Heart left ventricle (tissue), 16 donors: ENCODE measurements around the gene NDP. TPM values are rescaled to one million over a fixed set of nuclear protein-coding genes. Genes with fewer than 3 reads are reported as not detected.

ENCODE experiments used
- ATAC-seq, 4 donors: fragments of 200-7000 bp; cut with Tn5 transposase; one replicate each; pipeline ENCODE4 v1.9.1; 2020 to 2022; ENCODE audit warnings: moderate library complexity in 4 of 4, mild to moderate bottlenecking in 3 of 4, moderate number of reproducible peaks in 1 of 4
- DNase-seq, 5 donors: peaks; one replicate each; pipeline ENCODE4 v3.0.0-alpha.2; 2020
- H3K27ac ChIP-seq, 12 donors: fragments of 200-600 bp; sonication (generic) in 4 of 12; one replicate each; pipeline versions ENCODE4 v1.5.0 to v1.8.0; 2016 to 2022; ENCODE audit warnings: mild to moderate bottlenecking in 2 of 12
- H3K27me3 ChIP-seq, 9 donors: fragments of 200-600 bp; sonication (generic) in 2 of 9; one replicate each; pipeline versions ENCODE4 v1.5.1 to v1.8.0; 2016 to 2022; ENCODE audit warnings: mild to moderate bottlenecking in 3 of 9
- H3K36me3 ChIP-seq, 9 donors: fragments of 200-600 bp; sonication (generic) in 2 of 9; one replicate each; pipeline versions ENCODE4 v1.5.0 to v1.8.0; 2018 to 2022; ENCODE audit warnings: mild to moderate bottlenecking in 2 of 9
- H3K4me1 ChIP-seq, 12 donors: fragments of 200-600 bp; sonication (generic) in 4 of 12; one replicate each; pipeline versions ENCODE4 v1.5.0 to v1.8.0; 2016 to 2022; ENCODE audit warnings: mild to moderate bottlenecking in 3 of 12
- H3K4me3 ChIP-seq, 12 donors: fragments of 200-600 bp; sonication (generic) in 4 of 12; one replicate each; pipeline versions ENCODE4 v1.5.0 to v1.8.0; 2017 to 2022; ENCODE audit warnings: mild to moderate bottlenecking in 9 of 12, moderate library complexity in 4 of 12
- H3K9me3 ChIP-seq, 12 donors: fragments of 200-600 bp; sonication (generic) in 4 of 12; one replicate each; pipeline versions ENCODE4 v1.5.0 to v1.8.0; 2016 to 2022; ENCODE audit warnings: mild to moderate bottlenecking in 1 of 12
- CTCF ChIP-seq, 12 donors: fragments of 200-600 bp; sonication (generic) in 4 of 12; IDR thresholded peaks; one replicate each; pipeline versions ENCODE4 v1.5.0 to v1.8.0; 2018 to 2022; ENCODE audit warnings: antibody characterized with exemption in 12 of 12, mild to moderate bottlenecking in 5 of 12
- POLR2A ChIP-seq, 2 donors: fragments of 450-650 bp; IDR thresholded peaks; one replicate each; pipeline ENCODE4 v1.6.1; 2017; ENCODE audit warnings: antibody characterized with exemption in 2 of 2, mild to moderate bottlenecking in 2 of 2, moderate library complexity in 2 of 2
- WGBS, 4 donors: extraction: QIAGEN DNeasy Blood & Tissue Kit in 2 of 4; methylation state at CpG; one replicate each; pipeline versions ENCODE4 v1.1.5 to v1.1.7; 2013 to 2018; 5-methylcytosine and 5-hydroxymethylcytosine counted together
- intact Hi-C, 10 donors: fragments of 100-400 bp; cut with DNase I; formaldehyde crosslinking; loops; one replicate each; pipeline versions ENCODE4 v1.11.1 to v1.14.2; 2022
- polyA plus RNA-seq, 2 donors: library from polyadenylated mRNA; stranded (reverse); fragments of 200-250 nt; gene quantifications; one replicate each; pipeline ENCODE4 v1.2.3, GENCODE V29; 2013
- total RNA-seq, 9 donors: library from RNA; depleted of rRNA in 2 of 9; stranded (reverse); fragments of >200 nt in 2 of 9; fragmentation: NEBNext Ultra II Directional in 3 of 9; extraction: Animal tissue kit (Norgen Biotek cat#: 25700) in 3 of 9; gene quantifications; one replicate each; pipeline versions ENCODE4 v1.1.0 to v1.2.4, GENCODE V29; 2016 to 2023
- donor health status: ischemic (EF 13 %, LVEDD 7.1; RV severe dilation, severe dysfunction).
- donor health status: healthy with polysubstance abuse.
- donor health status: DM: no; HTN: yes; CAD: no.
- donor health status: DM: no; HTN: no; CAD: no.
- donor health status: ischemic (EF 25% LVEDD 6.9; RV normal size, moderate dysfunction).
- donor health status: ischemic (EF 25% LVEDD 5.7; RV mildly dilated, moderate dysfunction).
- donor health status: healthy.
- donor health status: DM: yes; HTN: yes; CAD: no.
- donor health status: ischemic (EF 35%, LVEDD 5.7; RV mildly dilated, moderate dysfunction).
- donor health status: nonischemic (EF 11% LVEDD 7.7; RV severe dilation, severe dysfunction).
- donor health status: DM: yes; HTN: yes; CAD: no.
- donor health status: PGD.
- donor health status: ischemic (EF 29% LVEDD 5.4; RV normal size, mild dysfunction).
- donor health status: nonischemic (EF 23%, LVEDD 6.1; RV moderate dilation, normal function).

NDP gene
- total and polyA plus RNA-seq, 11 donors: 0.19 to 0.27 (median 0.20) TPM; not detected in 7

- Histone ChIP-seq H3K36me3 (no peaks in the 10 kb centered on the region), H3K27ac (no peak overlapping the region), H3K4me1 (peaks cover 0 to under 1% (median 0%) of the 10 kb centered on the region in 12 donors), H3K27me3 (peaks cover 0 to 17% (median 0%) of the 10 kb centered on the region in 9 donors), H3K4me3 (no peak overlapping the region), H3K9me3 (no peaks in the 10 kb centered on the region)
- 85 to 100% (median 95%) methylated on average over 1 of the region's 1 CpG for WGBS, 4 donors
- no peak for DNase-seq
- no peak for ATAC-seq
- intact Hi-C loops: no loop called here
- TF ChIP-seq POLR2A (IDR thresholded peaks at IDR 0.05): no peak
These were observed 25.2 kb upstream of the NDP start for GRCh38 chrX:43998374-43998773.

- ATAC-seq: no peak
- 69 to 96% (median 93%) methylated on average over 2 of the region's 2 CpGs for WGBS, 4 donors
These were observed 23.3 kb upstream of the NDP start for GRCh38 chrX:43996491-43996890.

GRCh38 chrX:43986083-43986482, 12.9 kb upstream of the NDP start:
- Histone ChIP-seq H3K27me3 (no peaks in the 10 kb centered on the region), H3K4me3 (no peak overlapping the region), H3K4me1 (no peaks in the 10 kb centered on the region), H3K9me3 (peaks cover 0 to 4% (median 0%) of the 10 kb centered on the region in 12 donors), H3K27ac (no peak overlapping the region), H3K36me3 (no peaks in the 10 kb centered on the region)
- intact Hi-C loops: no loop called here
- ATAC-seq: no peak
- WGBS, 4 donors: 73 to 93% (median 89%) methylated on average over 5 of the region's 5 CpGs
- DNase-seq: no peak
- no peak for TF ChIP-seq POLR2A (IDR thresholded peaks at IDR 0.05)
- no peak for TF ChIP-seq CTCF (IDR thresholded peaks at IDR 0.05)

More at GRCh38 chrX:43996491-43996890, 23.3 kb upstream of the NDP start:
- TF ChIP-seq CTCF (IDR thresholded peaks at IDR 0.05) (no peak), POLR2A (IDR thresholded peaks at IDR 0.05) (no peak)
- Histone ChIP-seq H3K9me3 (no peaks in the 10 kb centered on the region), H3K36me3 (no peaks in the 10 kb centered on the region), H3K4me1 (no peaks in the 10 kb centered on the region), H3K4me3 (no peak overlapping the region), H3K27ac (no peak overlapping the region), H3K27me3 (peaks cover 0 to 11% (median 0%) of the 10 kb centered on the region in 9 donors)
- intact Hi-C loops: no loop called here
- DNase-seq: no peak

GRCh38 chrX:43985511-43985910, 12.3 kb upstream of the NDP start:
- Histone ChIP-seq H3K27me3 (no peaks in the 10 kb centered on the region), H3K4me3 (no peak overlapping the region), H3K9me3 (peaks cover 0 to 4% (median 0%) of the 10 kb centered on the region in 12 donors), H3K27ac (no peak overlapping the region), H3K36me3 (no peaks in the 10 kb centered on the region), H3K4me1 (no peaks in the 10 kb centered on the region)
- no peak for DNase-seq
- no peak for ATAC-seq
- intact Hi-C loops: no loop called here
- WGBS, 4 donors: 87 to 96% (median 92%) methylated on average over 2 of the region's 2 CpGs
- TF ChIP-seq POLR2A (IDR thresholded peaks at IDR 0.05) (no peak), CTCF (IDR thresholded peaks at IDR 0.05) (no peak)

- 62 to 89% (median 80%) methylated on average over 3 of the region's 3 CpGs for WGBS, 4 donors
- no peaks in the 10 kb centered on the region for H3K36me3 ChIP-seq
- H3K27me3 ChIP-seq: peaks cover 0 to 27% (median 0%) of the 10 kb centered on the region in 9 donors
- DNase-seq (no peak), ATAC-seq (no peak)
- H3K4me1 ChIP-seq: peaks cover 0 to 4% (median 0%) of the 10 kb centered on the region in 12 donors
- no peak overlapping the region for H3K27ac ChIP-seq
- TF ChIP-seq CTCF (IDR thresholded peaks at IDR 0.05) (no peak), POLR2A (IDR thresholded peaks at IDR 0.05) (no peak)
- H3K4me3 ChIP-seq: no peak overlapping the region
- H3K9me3 ChIP-seq: peaks cover 0 to 4% (median 0%) of the 10 kb centered on the region in 12 donors
- intact Hi-C loops: loop anchor here in 1 of 10 donors (10.0 kb wide), 1 partner anchor 47 kb away; no protein-coding TSS in a partner anchor
These were observed 5.0 kb upstream of the NDP start for GRCh38 chrX:43978226-43978625.
